ENCODE results near the gene FTSJ1. TPM values are rescaled to one million over a fixed set of nuclear protein-coding genes. Genes with fewer than 3 reads are reported as not detected.

The FTSJ1 gene
- polyA plus RNA-seq, 1 experiment = 44.3 TPM

DNA sequence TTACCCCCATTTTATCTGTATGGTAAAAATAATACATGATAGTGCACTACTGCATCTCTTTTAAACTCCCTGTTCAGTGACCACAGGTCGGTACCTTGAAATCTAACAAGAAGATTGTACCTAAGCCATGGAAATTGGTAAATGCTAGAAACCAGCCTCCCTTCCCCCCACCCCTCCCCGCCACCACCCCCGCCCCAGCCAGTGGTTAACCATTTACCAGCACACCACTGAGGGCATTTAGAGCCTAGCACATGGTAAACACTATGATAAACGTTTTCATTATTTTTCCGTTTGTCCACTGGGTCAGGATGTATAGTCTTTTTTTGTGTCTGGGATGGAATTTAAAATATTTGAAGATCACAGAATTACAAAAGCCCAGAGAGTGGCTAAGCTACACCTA, 703 bp upstream of the FTSJ1 start:
- H3K4me3 ChIP-seq (ENCODE audit: low read depth, low read length) = peak overlapping the region; percentile 86
- H3K36me3 ChIP-seq (ENCODE audit: control insufficient read depth, insufficient read depth, low read length) = no peaks in the 10 kb centered on the region
- H3K27me3 ChIP-seq (ENCODE audit: control insufficient read depth, insufficient read depth, low read length) = no peaks in the 10 kb centered on the region
- CTCF ChIA-PET = interaction anchor here (1.2 kb wide), 1 partner anchor 17 kb away, joined by 3 read pairs; no protein-coding TSS in a partner anchor
- DNase-seq (ENCODE audit: low read depth) = no peak
- TF ChIP-seq, protein P1, sequence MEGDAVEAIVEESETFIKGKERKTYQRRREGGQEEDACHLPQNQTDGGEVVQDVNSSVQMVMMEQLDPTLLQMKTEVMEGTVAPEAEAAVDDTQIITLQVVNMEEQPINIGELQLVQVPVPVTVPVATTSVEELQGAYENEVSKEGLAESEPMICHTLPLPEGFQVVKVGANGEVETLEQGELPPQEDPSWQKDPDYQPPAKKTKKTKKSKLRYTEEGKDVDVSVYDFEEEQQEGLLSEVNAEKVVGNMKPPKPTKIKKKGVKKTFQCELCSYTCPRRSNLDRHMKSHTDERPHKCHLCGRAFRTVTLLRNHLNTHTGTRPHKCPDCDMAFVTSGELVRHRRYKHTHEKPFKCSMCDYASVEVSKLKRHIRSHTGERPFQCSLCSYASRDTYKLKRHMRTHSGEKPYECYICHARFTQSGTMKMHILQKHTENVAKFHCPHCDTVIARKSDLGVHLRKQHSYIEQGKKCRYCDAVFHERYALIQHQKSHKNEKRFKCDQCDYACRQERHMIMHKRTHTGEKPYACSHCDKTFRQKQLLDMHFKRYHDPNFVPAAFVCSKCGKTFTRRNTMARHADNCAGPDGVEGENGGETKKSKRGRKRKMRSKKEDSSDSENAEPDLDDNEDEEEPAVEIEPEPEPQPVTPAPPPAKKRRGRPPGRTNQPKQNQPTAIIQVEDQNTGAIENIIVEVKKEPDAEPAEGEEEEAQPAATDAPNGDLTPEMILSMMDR (IDR thresholded peaks at IDR 0.05; ENCODE audit: insufficient read depth, low read depth, low read length) = no peak
- POLR2A ChIA-PET = no interaction called here

DNA sequence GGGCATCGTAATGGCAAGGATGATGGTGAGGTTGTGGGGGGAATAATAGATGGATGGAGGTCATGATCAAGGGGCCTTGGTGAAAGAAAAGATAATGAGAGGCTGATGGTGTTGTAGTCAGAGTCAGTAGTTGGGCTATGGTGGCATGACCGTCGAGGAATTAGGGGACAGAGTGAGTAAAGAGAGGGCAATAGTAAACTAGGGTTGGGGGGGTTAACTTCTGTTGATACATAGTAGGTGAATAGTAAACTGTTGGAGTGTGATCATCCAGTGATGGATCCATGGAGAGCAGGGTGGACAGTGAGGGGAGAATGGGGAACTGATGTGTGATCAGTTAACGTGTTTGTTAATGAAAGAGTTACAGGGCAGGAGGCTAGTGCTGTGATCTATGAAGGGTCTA, 920 bp downstream of the FTSJ1 start:
- DNase-seq (ENCODE audit: low read depth) = no peak
- ChIA-PET POLR2A (interaction anchor here (0.5 to 0.6 kb wide), 2 partner anchors 97 to 612 kb away, joined by 3 read pairs; partner anchors contain the start of gene RBM3), CTCF (no interaction called here)
- Histone ChIP-seq H3K4me3 (ENCODE audit: low read depth, low read length) (peak overlapping the region; percentile 86), H3K27me3 (ENCODE audit: control insufficient read depth, insufficient read depth, low read length) (no peaks in the 10 kb centered on the region), H3K36me3 (ENCODE audit: control insufficient read depth, insufficient read depth, low read length) (peaks cover 4% of the 10 kb centered on the region)
- TF ChIP-seq, protein P1 (IDR thresholded peaks at IDR 0.05; ENCODE audit: insufficient read depth, low read depth, low read length) = no peak

DNA sequence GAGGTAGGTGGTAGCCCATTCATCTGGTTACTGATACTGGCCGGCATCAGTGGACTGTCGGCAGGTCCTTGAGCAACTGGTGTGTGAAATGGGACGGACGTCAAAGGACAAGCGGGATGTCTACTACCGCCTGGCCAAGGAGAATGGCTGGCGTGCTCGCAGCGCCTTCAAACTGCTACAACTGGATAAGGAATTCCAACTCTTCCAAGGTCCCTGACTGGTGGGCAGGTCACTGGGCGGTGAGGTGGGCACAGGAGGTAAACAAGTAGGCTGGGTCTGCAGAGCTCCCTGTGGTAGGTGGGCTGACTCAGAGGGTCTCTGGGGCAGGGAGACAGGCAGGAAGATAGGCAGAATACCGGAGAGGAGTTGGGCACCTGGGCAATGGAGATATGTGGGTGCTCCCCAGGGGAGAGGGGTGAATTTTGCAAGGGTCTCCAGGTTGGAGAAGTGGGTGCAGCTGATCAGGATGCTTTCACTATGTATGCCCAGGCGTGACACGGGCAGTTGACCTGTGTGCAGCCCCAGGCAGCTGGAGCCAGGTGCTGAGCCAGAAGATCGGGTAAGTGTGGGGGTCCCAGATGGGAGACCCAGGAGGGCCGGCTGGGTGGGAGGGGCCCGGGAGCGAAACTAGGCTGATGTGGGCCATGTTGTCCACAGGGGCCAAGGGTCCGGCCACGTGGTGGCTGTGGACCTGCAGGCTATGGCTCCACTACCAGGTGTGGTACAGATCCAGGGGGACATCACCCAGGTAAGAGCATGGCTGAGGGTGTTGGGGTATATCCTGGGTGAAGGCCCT, 2.2 kb downstream of the FTSJ1 start:
- no peak overlapping the region for H3K4me3 ChIP-seq (ENCODE audit: low read depth, low read length)
- TF ChIP-seq, protein P1 (IDR thresholded peaks at IDR 0.05; ENCODE audit: insufficient read depth, low read depth, low read length) = no peak
- ChIA-PET POLR2A (no interaction called here), CTCF (no interaction called here)
- H3K36me3 ChIP-seq (ENCODE audit: control insufficient read depth, insufficient read depth, low read length) = peaks cover 9% of the 10 kb centered on the region
- no peak for DNase-seq (ENCODE audit: low read depth)
- H3K27me3 ChIP-seq (ENCODE audit: control insufficient read depth, insufficient read depth, low read length) = no peaks in the 10 kb centered on the region

DNA sequence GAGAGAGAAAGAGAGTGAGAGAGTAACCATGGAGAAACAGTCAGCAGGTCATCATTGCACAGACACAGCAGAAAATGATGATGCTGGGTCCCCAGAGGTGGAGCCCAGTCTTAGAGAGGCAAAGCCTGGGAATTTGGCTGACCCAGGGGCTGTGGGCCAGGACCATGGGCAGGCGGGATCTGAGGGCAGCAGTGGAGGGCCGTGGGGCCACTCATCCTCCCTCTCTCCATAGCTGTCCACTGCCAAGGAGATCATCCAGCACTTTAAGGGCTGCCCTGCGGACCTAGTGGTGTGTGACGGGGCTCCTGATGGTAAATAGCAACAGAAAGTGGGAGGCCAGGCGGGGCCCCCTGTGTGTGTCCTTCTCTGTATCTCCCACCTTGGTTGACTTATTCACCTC, 2.8 kb downstream of the FTSJ1 start:
- H3K4me3 ChIP-seq (ENCODE audit: low read depth, low read length) = no peak overlapping the region
- ChIA-PET CTCF (no interaction called here), POLR2A (no interaction called here)
- DNase-seq (ENCODE audit: low read depth) = no peak
- peaks cover 9% of the 10 kb centered on the region for H3K36me3 ChIP-seq (ENCODE audit: control insufficient read depth, insufficient read depth, low read length)
- TF ChIP-seq, protein P1 (IDR thresholded peaks at IDR 0.05; ENCODE audit: insufficient read depth, low read depth, low read length) = no peak
- H3K27me3 ChIP-seq (ENCODE audit: control insufficient read depth, insufficient read depth, low read length) = no peaks in the 10 kb centered on the region

DNA sequence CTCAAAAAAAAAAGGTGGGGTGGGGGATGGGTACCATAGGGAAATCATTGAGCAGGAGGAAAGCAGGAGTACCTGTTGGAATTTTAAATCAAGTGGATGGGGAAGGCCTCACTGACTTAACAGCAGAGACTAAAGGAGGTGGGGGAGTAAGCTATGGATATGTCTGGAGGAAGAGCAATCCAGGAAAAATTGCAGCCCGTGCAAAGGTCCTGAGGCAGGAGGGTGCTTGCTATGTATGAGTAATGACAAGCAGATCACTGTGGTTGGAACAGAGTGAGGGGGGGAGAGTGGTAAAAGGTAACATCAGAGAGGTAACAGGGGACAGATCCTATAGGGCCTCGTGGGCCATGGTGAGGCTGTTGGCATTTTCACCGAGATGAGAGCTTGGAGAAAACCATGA, 4.1 kb downstream of the FTSJ1 start:
- DNase-seq (ENCODE audit: low read depth) = no peak
- TF ChIP-seq, protein P1 (IDR thresholded peaks at IDR 0.05; ENCODE audit: insufficient read depth, low read depth, low read length) = no peak
- no peaks in the 10 kb centered on the region for H3K27me3 ChIP-seq (ENCODE audit: control insufficient read depth, insufficient read depth, low read length)
- ChIA-PET CTCF (no interaction called here), POLR2A (no interaction called here)
- H3K36me3 ChIP-seq (ENCODE audit: control insufficient read depth, insufficient read depth, low read length) = peaks cover 11% of the 10 kb centered on the region
- H3K4me3 ChIP-seq (ENCODE audit: low read depth, low read length) = no peak overlapping the region

Measured in BJ (cell line).